ENCODE data around the gene RETREG2. TPM values are rescaled to one million over a fixed set of nuclear protein-coding genes. Genes with fewer than 3 reads are reported as not detected.

RETREG2 gene
- total and polyA plus RNA-seq, 2 donors from 2014 or later = 106 to 112 TPM

DNA sequence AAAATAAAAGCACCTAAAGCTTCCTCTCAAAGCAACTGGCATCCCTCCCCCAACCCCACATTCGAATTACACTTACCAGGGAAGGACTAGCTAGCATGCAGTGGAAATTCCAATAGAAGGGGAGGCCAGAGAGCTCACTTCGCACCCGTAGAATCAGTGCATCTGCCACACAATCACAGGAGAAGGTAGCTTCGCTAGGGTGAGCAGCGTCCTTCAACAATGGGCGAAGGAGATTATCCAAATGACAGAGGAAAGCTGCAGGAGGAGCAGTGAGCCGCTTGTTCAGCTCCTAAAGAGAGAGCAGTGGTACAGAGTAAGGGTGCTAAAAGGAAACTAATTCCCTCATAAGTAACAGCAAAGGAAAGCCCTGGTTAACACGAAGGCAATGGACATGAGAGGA lies 20.7 kb upstream of the RETREG2 start:
- Histone ChIP-seq H3K9me3 (ENCODE audit: control insufficient read depth in 2 of 3, insufficient read depth in 1 of 3, low read length in 3 of 3) (no peaks in the 10 kb centered on the region), H3K27me3 (ENCODE audit: control insufficient read depth, insufficient read depth, low read length) (no peaks in the 10 kb centered on the region), H3K27ac (ENCODE audit: low read depth in 2 of 2, low read length in 2 of 2) (no peak overlapping the region), H3K36me3 (ENCODE audit: control insufficient read depth in 2 of 3, insufficient read depth in 3 of 3, low read length in 3 of 3) (peaks cover 0 to 3% (median 0%) of the 10 kb centered on the region in 3 donors), H3K9ac (ENCODE audit: low read length in 3 of 3) (no peak overlapping the region), H3K4me1 (ENCODE audit: control insufficient read depth in 2 of 3, insufficient read depth in 2 of 3, low read depth in 1 of 3, low read length in 3 of 3) (peaks cover 0 to 3% (median 0%) of the 10 kb centered on the region in 3 donors), H3K4me3 (ENCODE audit: low read length in 3 of 3) (no peak overlapping the region)
- intact Hi-C loops (cut with DNase I) = loop anchor here (10.0 kb wide), 1 partner anchor 103 kb away; no protein-coding TSS in a partner anchor
- no peak for FAIRE-seq
- DNase-seq = no peak
- TF ChIP-seq, protein P1, sequence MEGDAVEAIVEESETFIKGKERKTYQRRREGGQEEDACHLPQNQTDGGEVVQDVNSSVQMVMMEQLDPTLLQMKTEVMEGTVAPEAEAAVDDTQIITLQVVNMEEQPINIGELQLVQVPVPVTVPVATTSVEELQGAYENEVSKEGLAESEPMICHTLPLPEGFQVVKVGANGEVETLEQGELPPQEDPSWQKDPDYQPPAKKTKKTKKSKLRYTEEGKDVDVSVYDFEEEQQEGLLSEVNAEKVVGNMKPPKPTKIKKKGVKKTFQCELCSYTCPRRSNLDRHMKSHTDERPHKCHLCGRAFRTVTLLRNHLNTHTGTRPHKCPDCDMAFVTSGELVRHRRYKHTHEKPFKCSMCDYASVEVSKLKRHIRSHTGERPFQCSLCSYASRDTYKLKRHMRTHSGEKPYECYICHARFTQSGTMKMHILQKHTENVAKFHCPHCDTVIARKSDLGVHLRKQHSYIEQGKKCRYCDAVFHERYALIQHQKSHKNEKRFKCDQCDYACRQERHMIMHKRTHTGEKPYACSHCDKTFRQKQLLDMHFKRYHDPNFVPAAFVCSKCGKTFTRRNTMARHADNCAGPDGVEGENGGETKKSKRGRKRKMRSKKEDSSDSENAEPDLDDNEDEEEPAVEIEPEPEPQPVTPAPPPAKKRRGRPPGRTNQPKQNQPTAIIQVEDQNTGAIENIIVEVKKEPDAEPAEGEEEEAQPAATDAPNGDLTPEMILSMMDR (IDR thresholded peaks at IDR 0.05; ENCODE audit: borderline replicate concordance, extremely low read depth, insufficient read depth) = no peak

DNA sequence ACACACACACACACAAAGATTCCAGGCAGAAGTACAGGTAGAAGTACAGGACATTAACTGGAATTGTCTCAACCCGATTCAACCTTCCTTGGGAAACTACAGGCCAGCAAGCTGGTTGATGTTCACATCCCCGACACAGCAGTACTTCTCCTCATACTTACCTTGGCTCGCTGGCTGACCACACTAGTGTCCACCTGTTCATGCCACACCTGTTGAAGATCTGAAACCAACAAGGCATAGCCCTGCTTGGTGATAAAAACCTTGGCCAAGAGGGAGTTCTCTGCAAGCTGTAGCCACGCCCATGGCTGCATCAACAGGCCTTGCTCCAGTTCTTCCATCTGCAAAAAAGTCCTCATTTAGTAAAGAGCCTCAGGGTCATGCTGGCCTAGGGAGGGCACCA lies 20.1 kb upstream of the RETREG2 start:
- no peak overlapping the region for H3K4me3 ChIP-seq (ENCODE audit: low read length in 3 of 3)
- DNase-seq = no peak
- H3K27me3 ChIP-seq (ENCODE audit: control insufficient read depth, insufficient read depth, low read length) = no peaks in the 10 kb centered on the region
- H3K27ac ChIP-seq (ENCODE audit: low read depth in 2 of 2, low read length in 2 of 2) = no peak overlapping the region
- FAIRE-seq = no peak
- H3K4me1 ChIP-seq (ENCODE audit: control insufficient read depth in 2 of 3, insufficient read depth in 2 of 3, low read depth in 1 of 3, low read length in 3 of 3) = peaks cover 0 to 3% (median 0%) of the 10 kb centered on the region in 3 donors
- intact Hi-C loops (cut with DNase I) = loop anchor here (10.0 kb wide), 1 partner anchor 103 kb away; no protein-coding TSS in a partner anchor
- H3K36me3 ChIP-seq (ENCODE audit: control insufficient read depth in 2 of 3, insufficient read depth in 3 of 3, low read length in 3 of 3) = peaks cover 0 to 3% (median 0%) of the 10 kb centered on the region in 3 donors
- no peaks in the 10 kb centered on the region for H3K9me3 ChIP-seq (ENCODE audit: control insufficient read depth in 2 of 3, insufficient read depth in 1 of 3, low read length in 3 of 3)
- TF ChIP-seq, protein P1 (IDR thresholded peaks at IDR 0.05; ENCODE audit: borderline replicate concordance, extremely low read depth, insufficient read depth) = no peak
- no peak overlapping the region for H3K9ac ChIP-seq (ENCODE audit: low read length in 3 of 3)

DNA sequence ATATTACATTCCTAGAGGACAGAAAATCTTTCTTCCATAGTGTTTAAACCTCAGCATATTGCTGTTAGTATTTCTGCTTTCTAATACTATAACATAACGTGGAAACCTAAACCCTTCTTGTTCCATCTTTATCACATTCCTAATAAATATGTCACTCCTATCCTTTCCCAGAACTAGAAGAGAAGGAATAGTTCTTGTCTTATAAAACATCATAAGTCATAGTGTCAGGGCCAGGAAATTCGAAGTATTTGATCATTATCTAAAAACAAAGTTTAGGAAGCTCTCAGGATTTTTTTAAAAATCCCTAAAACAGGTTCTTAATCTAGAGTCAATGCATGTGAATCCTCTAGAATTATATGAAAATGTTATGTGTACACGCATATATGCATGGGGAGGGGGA lies 19.5 kb upstream of the RETREG2 start:
- FAIRE-seq (no peak), DNase-seq (no peak)
- Histone ChIP-seq H3K9me3 (ENCODE audit: control insufficient read depth in 2 of 3, insufficient read depth in 1 of 3, low read length in 3 of 3) (no peaks in the 10 kb centered on the region), H3K27ac (ENCODE audit: low read depth in 2 of 2, low read length in 2 of 2) (no peak overlapping the region), H3K36me3 (ENCODE audit: control insufficient read depth in 2 of 3, insufficient read depth in 3 of 3, low read length in 3 of 3) (peaks cover 0 to 3% (median 0%) of the 10 kb centered on the region in 3 donors), H3K4me1 (ENCODE audit: control insufficient read depth in 2 of 3, insufficient read depth in 2 of 3, low read depth in 1 of 3, low read length in 3 of 3) (peaks cover 0 to 3% (median 0%) of the 10 kb centered on the region in 3 donors), H3K4me3 (ENCODE audit: low read length in 3 of 3) (no peak overlapping the region), H3K27me3 (ENCODE audit: control insufficient read depth, insufficient read depth, low read length) (no peaks in the 10 kb centered on the region), H3K9ac (ENCODE audit: low read length in 3 of 3) (no peak overlapping the region)
- intact Hi-C loops (cut with DNase I) = loop anchor here (10.0 kb wide), 1 partner anchor 104 kb away; no protein-coding TSS in a partner anchor
- TF ChIP-seq, protein P1 (IDR thresholded peaks at IDR 0.05; ENCODE audit: borderline replicate concordance, extremely low read depth, insufficient read depth) = no peak

All from kidney (tissue), 14 donors.